ENCODE results near the gene ENTREP1. TPM values are rescaled to one million over a fixed set of nuclear protein-coding genes. Genes with fewer than 3 reads are reported as not detected.

The ENTREP1 gene
- total RNA-seq, 2 donors from 2014 or later, result 13.7 to 25.8 TPM

DNA sequence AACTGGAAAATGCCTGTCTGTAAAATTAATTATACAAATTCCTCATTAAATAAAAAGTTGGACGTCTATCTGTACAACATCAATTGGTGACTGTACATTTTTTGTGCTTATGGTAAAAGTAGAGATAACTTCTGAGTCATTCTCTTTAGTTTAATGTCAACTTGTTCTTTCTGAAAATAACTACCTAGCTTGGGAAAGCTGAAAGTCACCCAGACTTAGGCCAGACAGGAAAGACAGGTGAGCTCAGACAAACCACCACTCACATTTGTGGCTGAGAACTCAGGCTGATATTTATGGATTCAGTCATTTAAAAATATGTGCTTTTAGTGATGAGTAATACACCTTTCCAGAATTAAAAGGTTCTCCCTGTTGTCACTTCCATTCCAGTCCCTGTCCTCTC, 31.9 kb upstream of the ENTREP1 start:
- Mint-ChIP-seq H3K9me3 (peaks cover 16% of the 10 kb centered on the region), H3K27ac (no peak overlapping the region), H3K36me3 (ENCODE audit: low read depth) (no peaks in the 10 kb centered on the region), H3K4me1 (peaks cover 20% of the 10 kb centered on the region), H3K27me3 (ENCODE audit: insufficient read depth) (peaks cover 1% of the 10 kb centered on the region), H3K4me3 (no peak overlapping the region)
- no peak for TF ChIP-seq CTCF (conservative IDR thresholded peaks at IDR 0.05)
- no peaks in the 10 kb centered on the region for H3K36me3 ChIP-seq (ENCODE audit: control insufficient read depth, insufficient read depth, low read length)
- WGBS, 2 experiments (ENCODE audit: insufficient coverage in 1 of 2, insufficient read length in 1 of 2), result no CpG with 5 or more reads among the region's 1 CpG
- no peak overlapping the region for H3K4me3 ChIP-seq (ENCODE audit: low read length)
- DNase-seq, result no peak
- no peaks in the 10 kb centered on the region for H3K9me3 ChIP-seq (ENCODE audit: control insufficient read depth, low read length)
- H3K27me3 ChIP-seq (ENCODE audit: control insufficient read depth, insufficient read depth, low read length, poor library complexity, severe bottlenecking), result no peaks in the 10 kb centered on the region
- no peak overlapping the region for H3K9ac ChIP-seq (ENCODE audit: extremely low read depth, low read length, poor library complexity, severe bottlenecking)
- H3K27ac ChIP-seq (ENCODE audit: low read depth, low read length), result no peak overlapping the region
- H3K4me1 ChIP-seq (ENCODE audit: control insufficient read depth, insufficient read depth, low read length), result peaks cover 5% of the 10 kb centered on the region

- no peak for TF ChIP-seq CTCF (conservative IDR thresholded peaks at IDR 0.05)
- no peak overlapping the region for H3K4me3 Mint-ChIP-seq
- Histone ChIP-seq H3K27me3 (ENCODE audit: control insufficient read depth, insufficient read depth, low read length, poor library complexity, severe bottlenecking) (no peaks in the 10 kb centered on the region), H3K36me3 (ENCODE audit: control insufficient read depth, insufficient read depth, low read length) (no peaks in the 10 kb centered on the region), H3K9ac (ENCODE audit: extremely low read depth, low read length, poor library complexity, severe bottlenecking) (no peak overlapping the region), H3K9me3 (ENCODE audit: control insufficient read depth, low read length) (no peaks in the 10 kb centered on the region), H3K4me3 (ENCODE audit: low read length) (no peak overlapping the region), H3K27ac (ENCODE audit: low read depth, low read length) (no peak overlapping the region), H3K4me1 (ENCODE audit: control insufficient read depth, insufficient read depth, low read length) (peaks cover 5% of the 10 kb centered on the region)
- no peak for DNase-seq
- H3K27ac Mint-ChIP-seq, result no peak overlapping the region
- peaks cover 1% of the 10 kb centered on the region for H3K27me3 Mint-ChIP-seq (ENCODE audit: insufficient read depth)
- H3K4me1 Mint-ChIP-seq, result peaks cover 19% of the 10 kb centered on the region
- H3K9me3 Mint-ChIP-seq, result peaks cover 5% of the 10 kb centered on the region
- no peaks in the 10 kb centered on the region for H3K36me3 Mint-ChIP-seq (ENCODE audit: low read depth)
- 83 to 92% methylated on average over 7 to 9 of the region's 9 CpGs for WGBS, 2 experiments (ENCODE audit: insufficient coverage in 1 of 2, insufficient read length in 1 of 2)
These were observed 29.0 kb upstream of the ENTREP1 start for GRCh38 chr9:69295872-69296552.

- 86 to 98% methylated on average over 9 to 11 of the region's 11 CpGs for WGBS, 2 experiments (ENCODE audit: insufficient coverage in 1 of 2, insufficient read length in 1 of 2)
- Histone ChIP-seq H3K9ac (ENCODE audit: extremely low read depth, low read length, poor library complexity, severe bottlenecking) (no peak overlapping the region), H3K4me3 (ENCODE audit: low read length) (peak overlapping the region; percentile 9), H3K9me3 (ENCODE audit: control insufficient read depth, low read length) (no peaks in the 10 kb centered on the region), H3K27ac (ENCODE audit: low read depth, low read length) (no peak overlapping the region), H3K36me3 (ENCODE audit: control insufficient read depth, insufficient read depth, low read length) (no peaks in the 10 kb centered on the region), H3K27me3 (ENCODE audit: control insufficient read depth, insufficient read depth, low read length, poor library complexity, severe bottlenecking) (no peaks in the 10 kb centered on the region), H3K4me1 (ENCODE audit: control insufficient read depth, insufficient read depth, low read length) (peaks cover 5% of the 10 kb centered on the region)
- Mint-ChIP-seq H3K4me1 (peaks cover 19% of the 10 kb centered on the region), H3K9me3 (no peaks in the 10 kb centered on the region), H3K36me3 (ENCODE audit: low read depth) (no peaks in the 10 kb centered on the region), H3K4me3 (no peak overlapping the region), H3K27ac (peak overlapping the region; percentile 39), H3K27me3 (ENCODE audit: insufficient read depth) (peaks cover 1% of the 10 kb centered on the region)
- no peak for TF ChIP-seq CTCF (conservative IDR thresholded peaks at IDR 0.05)
- DNase-seq, result no peak
These were observed 27.6 kb upstream of the ENTREP1 start for GRCh38 chr9:69297300-69297980.

Measured in endodermal cell (in vitro differentiated cells).